Endothelial cell of umbilical vein (primary cell): ENCODE results near the gene KCNF1. TPM values are rescaled to one million over a fixed set of nuclear protein-coding genes. Genes with fewer than 3 reads are reported as not detected.

Experiments used
- BruUV-seq: library from RNA; stranded (reverse); fragments of 400-500 nt; replicated peaks from 2 replicates; lab custom pipeline; 2021; lab: Mats Ljungman, UMichigan
- CTCF ChIA-PET: fragments of 300-600, 350-600 bp; sonication (Branson Sonifier 250); formaldehyde crosslinking; loops from one replicate; lab custom pipeline; 2021; ENCODE audit warnings: antibody characterized with exemption, inconsistent platforms; lab: Charles Lee
- POLR2A ChIA-PET: fragments of 300-600, 350-600 bp; sonication (Branson Sonifier 250); formaldehyde crosslinking; loops from one replicate; lab custom pipeline; 2021; ENCODE audit warnings: antibody characterized with exemption, inconsistent platforms; lab: Charles Lee
- DNase-seq: peaks from one replicate; pipeline ENCODE4 v3.0.0-alpha.2; 2011; ENCODE audit warnings: low read depth, low spot score
- FAIRE-seq: peaks from 2 replicates; lab custom pipeline; 2011; peaks lifted over from hg19 to GRCh38; lab: Jason Lieb, UNC
- H2AFZ ChIP-seq: 2 replicates; pipeline ENCODE4 v1.6.0; 2012; ENCODE audit warnings: low read depth, low read length, control low read depth, inconsistent platforms
- H3K27ac ChIP-seq: 2 replicates; pipeline ENCODE4 v1.5.1; 2011; ENCODE audit warnings: low read depth, mild to moderate bottlenecking, control low read depth, low read length, moderate library complexity; ENCODE audit not compliant: insufficient read depth
- H3K27me3 ChIP-seq, 2 experiments: 2 replicates each; pipeline versions ENCODE4 v1.6.0 to v1.6.1; 2011; ENCODE audit warnings: low read length in 2 of 2, mixed read lengths in 1 of 2; ENCODE audit not compliant: control insufficient read depth in 2 of 2, insufficient read depth in 2 of 2
- H3K36me3 ChIP-seq, 2 experiments: 2 replicates in 1 of 2; 3 replicates in 1 of 2; pipeline ENCODE4 v1.5.1; 2011; ENCODE audit warnings: low read length in 2 of 2, mild to moderate bottlenecking in 1 of 2, moderate library complexity in 1 of 2; ENCODE audit not compliant: control insufficient read depth in 2 of 2, insufficient read depth in 2 of 2; ENCODE audit errors: extremely low read depth in 1 of 2
- H3K4me1 ChIP-seq: 3 replicates; pipeline ENCODE4 v1.5.1; 2011; ENCODE audit warnings: mild to moderate bottlenecking, low read length; ENCODE audit not compliant: control insufficient read depth, insufficient read depth; ENCODE audit errors: extremely low read depth
- H3K4me2 ChIP-seq: 2 replicates; pipeline ENCODE4 v1.6.1; 2011; ENCODE audit warnings: low read length, control low read depth, mixed read lengths; ENCODE audit not compliant: insufficient read depth
- H3K4me3 ChIP-seq, 3 experiments: fragments of 200-600 bp in 1 of 3; sonication (generic), shearing (Covaris generic) in 1 of 3; replicated peaks in 1 of 3; 2 replicates each; pipeline ENCODE4 v1.5.1; 2011 to 2016; ENCODE audit warnings: control low read depth in 3 of 3, low read length in 3 of 3, mild to moderate bottlenecking in 2 of 3, inconsistent platforms in 1 of 3, low read depth in 1 of 3, moderate library complexity in 1 of 3; ENCODE audit not compliant: insufficient read depth in 1 of 3
- H3K79me2 ChIP-seq: 2 replicates; pipeline ENCODE4 v1.6.0; 2012; ENCODE audit warnings: low read length, inconsistent platforms; ENCODE audit not compliant: control insufficient read depth, insufficient read depth
- H3K9ac ChIP-seq: replicated peaks from 2 replicates; pipeline ENCODE3; 2011; ENCODE audit warnings: low read length, control low read depth; ENCODE audit not compliant: insufficient read depth; ENCODE audit errors: extremely low read depth
- H3K9me1 ChIP-seq: replicated peaks from 3 replicates; pipeline ENCODE4 v1.6.0; 2011; ENCODE audit warnings: mild to moderate bottlenecking, low read length; ENCODE audit not compliant: control insufficient read depth, insufficient read depth; ENCODE audit errors: extremely low read depth
- H3K9me3 ChIP-seq: replicated peaks from 2 replicates; pipeline ENCODE4 v1.5.1; 2012; ENCODE audit warnings: low read length, inconsistent platforms; ENCODE audit not compliant: control insufficient read depth, insufficient read depth
- H4K20me1 ChIP-seq: replicated peaks from 2 replicates; pipeline ENCODE3; 2011; ENCODE audit warnings: mild to moderate bottlenecking, low read length; ENCODE audit not compliant: control insufficient read depth, insufficient read depth; ENCODE audit errors: extremely low read depth
- CTCF ChIP-seq, 2 donors: IDR thresholded peaks; 1 replicate in 1 of 2; 2 replicates in 1 of 2; pipeline ENCODE4 v1.5.1; 2011; ENCODE audit warnings: low read length in 2 of 2, mild to moderate bottlenecking in 2 of 2, moderate library complexity in 2 of 2, control low read depth in 1 of 2, inconsistent platforms in 1 of 2, low read depth in 1 of 2; ENCODE audit not compliant: insufficient read depth in 1 of 2; ENCODE audit errors: extremely low read depth in 1 of 2
- EZH2 ChIP-seq: IDR thresholded peaks from 2 replicates; pipeline ENCODE4 v1.6.1; 2012; ENCODE audit warnings: borderline replicate concordance, low read depth, mild to moderate bottlenecking, moderate library complexity, low read length, inconsistent platforms; ENCODE audit not compliant: severe bottlenecking
- FOS ChIP-seq: IDR thresholded peaks from 2 replicates; pipeline ENCODE4 v1.6.1; 2011; ENCODE audit warnings: mild to moderate bottlenecking, low read length, moderate library complexity, borderline replicate concordance; ENCODE audit not compliant: insufficient read depth
- GATA2 ChIP-seq: IDR thresholded peaks from 2 replicates; pipeline ENCODE4 v1.7.0; 2011; ENCODE audit warnings: low read depth, mild to moderate bottlenecking, moderate library complexity, mixed read lengths, low read length; ENCODE audit not compliant: insufficient read length, insufficient read depth
- JUN ChIP-seq: IDR thresholded peaks from 2 replicates; pipeline ENCODE4 v1.6.1; 2011; ENCODE audit warnings: borderline replicate concordance, low read depth; ENCODE audit not compliant: insufficient read length, insufficient read depth
- MAX ChIP-seq: IDR thresholded peaks from 2 replicates; pipeline ENCODE4 v1.6.1; 2011; ENCODE audit not compliant: insufficient read depth, insufficient read length
- MYC ChIP-seq: IDR thresholded peaks from one replicate; pipeline ENCODE4 v1.6.1; 2011; ENCODE audit warnings: mild to moderate bottlenecking, low read depth, low read length
- POLR2A ChIP-seq: IDR thresholded peaks from 2 replicates; pipeline ENCODE4 v1.6.1; 2012; ENCODE audit warnings: low read depth, mild to moderate bottlenecking, control low read depth, low read length
- POLR2AphosphoS5 ChIP-seq: IDR thresholded peaks from 2 replicates; pipeline ENCODE4 v1.6.1; 2012; ENCODE audit warnings: low read depth, mild to moderate bottlenecking, control low read depth, low read length, moderate library complexity; ENCODE audit not compliant: insufficient read depth
- dilution Hi-C: fragments of 300-500 bp; cut with MboI; formaldehyde crosslinking; loops from one replicate; pipeline ENCODE4 v1.15.0; 2019; ENCODE audit warnings: low sequenced_read_pairs; ENCODE audit not compliant: extremely low pct_ligation_motif_present
- intact Hi-C: fragments of 100-400 bp; cut with micrococcal nuclease; formaldehyde crosslinking; loops from one replicate; pipeline ENCODE4 v1.10.0; 2022
- polyA plus RNA-seq, 4 experiments: library from polyadenylated mRNA; depleted of rRNA in 3 of 4; stranded (reverse) in 3 of 4; unstranded in 1 of 4; fragments of >200 nt; gene quantifications; 2 replicates each; pipeline versions ENCODE4 v1.2.1 to v1.2.3, GENCODE V29; 2011 to 2012; ENCODE audit warnings: missing spikeins in 1 of 4
- total RNA-seq: library from RNA; stranded (reverse); gene quantifications from 2 replicates; pipeline ENCODE4 v1.2.3, GENCODE V29; 2021

The KCNF1 gene
- total and polyA plus RNA-seq, 2 donors (not counting 3 experiments of a cell fraction or from before 2014, with no cell fraction given) = 0.23 to 0.42 TPM

GRCh38 chr2:10919410-10919770 is 7.7 kb downstream of the KCNF1 start:
- Histone ChIP-seq H3K9ac (no peak overlapping the region), H3K9me3 (no peaks in the 10 kb centered on the region), H3K27me3 (no peaks in the 10 kb centered on the region), H2AFZ (no peak overlapping the region), H3K4me2 (no peak overlapping the region), H3K27ac (no peak overlapping the region), H3K36me3 (no peaks in the 10 kb centered on the region), H3K9me1 (no peaks in the 10 kb centered on the region), H3K79me2 (no peaks in the 10 kb centered on the region), H3K4me1 (no peaks in the 10 kb centered on the region), H4K20me1 (no peaks in the 10 kb centered on the region), H3K4me3 (no peak overlapping the region)
- TF ChIP-seq POLR2AphosphoS5 (no peak), CTCF (IDR thresholded peaks at IDR 0.05; ENCODE audit: extremely low read depth in 1 of 2, insufficient read depth in 1 of 2, low read depth in 1 of 2, low read length in 2 of 2) (no peak), POLR2A (no peak), MAX (no peak), MYC (no peak), JUN (no peak), GATA2 (no peak), EZH2 (no peak), FOS (no peak)
- no TSS peak for BruUV-seq
- CTCF ChIA-PET = no interaction called here
- FAIRE-seq (no peak), DNase-seq (no peak)
- intact Hi-C loops (no loop called here), dilution Hi-C loops (no loop called here)
- POLR2A ChIA-PET = no interaction called here
